GM15510 (cell line): ENCODE results near the gene ABCG1.

Experiments used
- POLR2A ChIP-seq: IDR thresholded peaks from 3 replicates; pipeline ENCODE4 v1.6.1; 2011; ENCODE audit warnings: borderline replicate concordance; ENCODE audit not compliant: insufficient read length; ENCODE audit errors: extremely low read depth

Gene ABCG1

GRCh38 chr21:42330380-42331371 lies 111.7 kb downstream of the ABCG1 start:
- no peak for TF ChIP-seq POLR2A

GRCh38 chr21:42331660-42332059 lies 112.7 kb downstream of the ABCG1 start:
- no peak for TF ChIP-seq POLR2A

- no peak for TF ChIP-seq POLR2A
These were observed 113.8 kb downstream of the ABCG1 start for GRCh38 chr21:42332557-42333317.

- no peak for TF ChIP-seq POLR2A
These were observed 117.1 kb downstream of the ABCG1 start for GRCh38 chr21:42336054-42336453.

- no peak for TF ChIP-seq POLR2A
These were observed 118.3 kb downstream of the ABCG1 start for GRCh38 chr21:42337276-42337675.

- TF ChIP-seq POLR2A, result no peak
These were observed 119.1 kb downstream of the ABCG1 start for GRCh38 chr21:42337830-42338728.

- TF ChIP-seq POLR2A, result no peak
These were observed 120.1 kb downstream of the ABCG1 start for GRCh38 chr21:42338729-42339715.

GRCh38 chr21:42340187-42341050 lies 121.5 kb downstream of the ABCG1 start:
- TF ChIP-seq POLR2A, result no peak

GRCh38 chr21:42341776-42342542 lies 123.0 kb downstream of the ABCG1 start:
- no peak for TF ChIP-seq POLR2A

GRCh38 chr21:42343101-42343500 lies 124.2 kb downstream of the ABCG1 start:
- TF ChIP-seq POLR2A, result no peak

GRCh38 chr21:42343556-42343955 lies 124.6 kb downstream of the ABCG1 start:
- TF ChIP-seq POLR2A, result no peak
